GM18498 (cell line): Measurements from ENCODE around the gene GOLGA1.
"Not testable (repeated sequence)": the region's sequence is repeated elsewhere in the genome, so short reads cannot be mapped to it uniquely, and the experiment has no call there.

Experiments
- ATAC-seq: cut with Tn5 transposase; IDR thresholded peaks from one replicate; pipeline ENCODE4 v1.9.1; 2021; ENCODE audit warnings: mild to moderate bottlenecking, moderate library complexity; ENCODE audit not compliant: unreplicated experiment

The GOLGA1 gene

DNA sequence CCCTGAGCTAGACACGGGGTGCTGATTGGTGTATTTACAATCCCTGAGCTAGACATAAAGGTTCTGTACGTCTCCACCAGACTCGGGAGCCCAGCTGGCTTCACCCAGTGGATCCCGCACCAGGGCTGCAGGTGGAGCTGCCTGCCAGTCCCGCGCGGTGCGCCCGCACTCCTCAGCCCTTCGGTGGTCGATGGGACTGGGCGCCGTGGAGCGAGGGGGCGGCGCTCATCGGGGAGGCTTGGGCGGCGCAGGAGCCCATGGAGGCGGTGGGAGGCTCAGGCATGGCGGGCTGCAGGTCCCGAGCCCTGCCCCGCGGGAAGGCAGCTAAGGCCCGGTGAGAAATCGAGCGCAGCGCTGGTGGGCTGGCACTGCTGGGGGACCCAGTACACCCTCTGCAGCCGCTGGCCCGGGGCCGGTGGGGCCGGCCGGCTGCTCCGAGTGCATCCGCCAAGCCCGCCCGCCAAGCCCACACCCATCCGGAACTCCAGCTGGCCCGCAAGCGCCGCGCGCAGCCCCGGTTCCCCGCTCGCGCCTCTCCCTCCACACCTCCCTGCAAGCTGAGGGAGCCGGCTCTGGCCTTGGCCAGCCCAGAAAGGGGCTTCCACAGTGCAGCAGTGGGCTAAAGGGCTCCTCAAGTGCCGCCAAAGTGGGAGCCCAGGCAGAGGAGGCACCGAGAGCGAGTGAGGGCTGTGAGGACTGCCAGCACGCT lies 102.2 kb downstream of the GOLGA1 start:
- ATAC-seq, result not testable (repeated sequence)

- not testable (repeated sequence) for ATAC-seq
Observed at GRCh38 chr9:124838132-124838531, 102.8 kb downstream of the GOLGA1 start.

GRCh38 chr9:124835026-124835557 lies 105.8 kb downstream of the GOLGA1 start:
- ATAC-seq, result no peak

GRCh38 chr9:124834591-124834990 lies 106.3 kb downstream of the GOLGA1 start:
- no peak for ATAC-seq

GRCh38 chr9:124831642-124832364 lies 109.1 kb downstream of the GOLGA1 start:
- ATAC-seq, result no peak

DNA sequence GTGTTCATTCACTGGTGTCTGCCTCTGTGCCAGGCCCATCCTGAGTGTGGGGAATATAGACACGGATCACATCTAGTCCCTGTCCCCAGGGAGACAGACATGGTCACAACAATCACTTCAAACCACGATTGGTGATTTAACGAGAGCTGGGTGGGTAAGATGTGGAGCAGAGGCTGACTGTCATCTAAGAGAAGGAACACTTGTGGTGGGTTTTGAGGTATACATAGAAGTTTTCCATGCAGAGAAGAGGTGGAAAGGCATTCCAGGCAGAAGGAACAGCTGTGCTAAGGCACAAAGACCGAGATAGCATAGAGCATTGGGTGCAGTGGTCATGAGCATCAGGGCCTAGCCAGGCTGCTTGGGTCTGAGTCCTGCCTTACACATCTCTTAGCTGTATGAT lies 110.3 kb downstream of the GOLGA1 start:
- no peak for ATAC-seq

- ATAC-seq, result no peak
Observed at GRCh38 chr9:124829334-124829669, 111.6 kb downstream of the GOLGA1 start.

- no peak for ATAC-seq
Observed at GRCh38 chr9:124828489-124829333, 112.2 kb downstream of the GOLGA1 start.
